Fibroblast of the aortic adventitia (primary cell): ENCODE data around the gene ONECUT2. TPM values are rescaled to one million over a fixed set of nuclear protein-coding genes. Genes with fewer than 3 reads are reported as not detected.

Source experiments
- DNase-seq: peaks from one replicate; pipeline ENCODE4 v3.0.0-alpha.2; 2010; ENCODE audit warnings: low read depth
- H3K4me3 ChIP-seq: 2 replicates; pipeline ENCODE4 v1.5.1; 2011; ENCODE audit warnings: low read depth, mild to moderate bottlenecking, control low read depth, low read length, moderate library complexity
- total RNA-seq: library from RNA; depleted of rRNA; stranded (reverse); fragments of >200 nt; gene quantifications from 2 replicates; pipeline ENCODE4 v1.2.3, GENCODE V29; 2012; ENCODE audit warnings: low replicate concordance
- TF ChIP-seq, protein P1 (sequence below): IDR thresholded peaks from 2 replicates; pipeline ENCODE4 v1.5.1; 2011; ENCODE audit warnings: mild to moderate bottlenecking, low read length, control low read depth, inconsistent platforms; ENCODE audit not compliant: insufficient read depth

Gene ONECUT2
- total RNA-seq, 1 donor = under 0.01 TPM

DNA sequence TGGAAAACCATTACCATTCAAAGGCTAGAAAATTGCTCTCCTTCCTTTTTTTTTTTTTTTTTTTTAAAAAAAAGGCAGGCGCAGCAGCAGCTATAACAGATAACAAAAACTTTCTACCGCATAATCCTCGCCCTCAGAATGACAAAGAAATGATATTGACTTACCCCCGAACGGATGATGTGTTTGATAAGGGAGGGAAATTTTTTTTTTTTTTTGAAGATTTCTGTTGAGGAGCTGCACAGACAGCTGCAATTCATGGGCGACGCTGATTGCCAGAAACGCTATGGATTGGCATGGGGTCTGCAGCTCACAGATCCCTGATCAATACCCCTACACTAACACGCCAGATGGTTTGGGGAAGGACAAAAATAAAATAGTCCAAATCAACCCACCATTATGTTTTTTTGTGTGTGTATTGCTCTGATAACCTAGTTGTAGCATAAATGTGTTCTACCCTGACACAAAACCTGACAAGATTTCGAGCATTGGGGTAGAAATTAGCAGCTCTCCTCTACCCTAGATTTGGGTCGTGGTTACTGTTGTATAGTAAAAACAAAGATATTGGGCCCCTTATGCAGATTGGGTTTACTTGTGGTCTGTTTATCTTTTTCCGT lies 3.6 kb upstream of the ONECUT2 start:
- DNase-seq = no peak
- no peak overlapping the region for H3K4me3 ChIP-seq
- TF ChIP-seq, protein P1, sequence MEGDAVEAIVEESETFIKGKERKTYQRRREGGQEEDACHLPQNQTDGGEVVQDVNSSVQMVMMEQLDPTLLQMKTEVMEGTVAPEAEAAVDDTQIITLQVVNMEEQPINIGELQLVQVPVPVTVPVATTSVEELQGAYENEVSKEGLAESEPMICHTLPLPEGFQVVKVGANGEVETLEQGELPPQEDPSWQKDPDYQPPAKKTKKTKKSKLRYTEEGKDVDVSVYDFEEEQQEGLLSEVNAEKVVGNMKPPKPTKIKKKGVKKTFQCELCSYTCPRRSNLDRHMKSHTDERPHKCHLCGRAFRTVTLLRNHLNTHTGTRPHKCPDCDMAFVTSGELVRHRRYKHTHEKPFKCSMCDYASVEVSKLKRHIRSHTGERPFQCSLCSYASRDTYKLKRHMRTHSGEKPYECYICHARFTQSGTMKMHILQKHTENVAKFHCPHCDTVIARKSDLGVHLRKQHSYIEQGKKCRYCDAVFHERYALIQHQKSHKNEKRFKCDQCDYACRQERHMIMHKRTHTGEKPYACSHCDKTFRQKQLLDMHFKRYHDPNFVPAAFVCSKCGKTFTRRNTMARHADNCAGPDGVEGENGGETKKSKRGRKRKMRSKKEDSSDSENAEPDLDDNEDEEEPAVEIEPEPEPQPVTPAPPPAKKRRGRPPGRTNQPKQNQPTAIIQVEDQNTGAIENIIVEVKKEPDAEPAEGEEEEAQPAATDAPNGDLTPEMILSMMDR = no peak

DNA sequence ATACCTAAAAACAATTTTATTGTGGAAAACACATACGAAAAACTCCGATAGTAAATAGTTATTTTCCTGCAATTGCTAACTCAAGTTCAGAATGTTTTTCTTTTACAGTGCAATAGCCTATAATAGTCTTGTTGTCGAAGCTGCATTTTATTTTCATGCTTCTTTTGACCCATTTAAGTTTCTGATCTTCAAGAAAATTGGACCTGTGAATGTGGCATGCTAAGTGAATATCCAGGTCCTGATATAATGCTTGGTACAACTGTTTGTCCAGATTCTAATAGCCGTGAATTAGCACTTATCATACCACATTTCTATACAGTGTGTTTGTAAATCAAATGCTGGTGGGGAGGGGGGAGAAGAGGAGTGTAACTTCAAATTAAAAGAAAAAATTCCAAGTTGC lies 3.0 kb upstream of the ONECUT2 start:
- no peak for DNase-seq
- H3K4me3 ChIP-seq = no peak overlapping the region
- TF ChIP-seq, protein P1 = no peak

DNA sequence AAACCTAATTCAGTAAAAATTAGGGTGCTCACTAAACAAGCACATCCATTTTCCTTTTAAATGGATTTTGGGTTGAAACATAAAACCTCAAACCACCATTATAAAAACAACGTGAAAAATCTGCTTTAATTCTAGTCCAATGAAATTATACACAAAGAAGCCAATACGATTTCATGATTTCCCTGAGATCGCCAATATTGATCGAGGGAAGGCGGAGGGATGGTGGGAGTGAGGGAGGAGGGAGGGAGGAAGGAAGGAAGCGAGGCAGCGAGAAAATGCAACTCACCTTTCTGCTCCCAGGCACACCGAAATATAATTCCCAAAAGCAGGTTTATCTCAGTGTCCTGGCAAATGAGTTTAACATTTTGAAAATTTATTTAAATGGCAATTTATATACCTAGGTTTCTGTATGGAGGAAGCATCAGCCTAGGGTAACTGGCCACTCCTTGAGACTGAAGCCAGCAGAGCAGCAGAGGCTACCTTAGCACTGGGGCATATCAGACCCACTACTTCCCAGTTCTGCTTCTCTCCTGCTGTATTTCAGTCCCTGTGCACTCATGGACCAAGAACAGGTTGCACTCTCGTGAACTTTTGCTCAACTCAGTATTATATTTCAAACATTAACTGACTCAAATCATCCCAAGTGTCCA lies 2.3 kb upstream of the ONECUT2 start:
- H3K4me3 ChIP-seq = no peak overlapping the region
- TF ChIP-seq, protein P1 = no peak
- DNase-seq = no peak

DNA sequence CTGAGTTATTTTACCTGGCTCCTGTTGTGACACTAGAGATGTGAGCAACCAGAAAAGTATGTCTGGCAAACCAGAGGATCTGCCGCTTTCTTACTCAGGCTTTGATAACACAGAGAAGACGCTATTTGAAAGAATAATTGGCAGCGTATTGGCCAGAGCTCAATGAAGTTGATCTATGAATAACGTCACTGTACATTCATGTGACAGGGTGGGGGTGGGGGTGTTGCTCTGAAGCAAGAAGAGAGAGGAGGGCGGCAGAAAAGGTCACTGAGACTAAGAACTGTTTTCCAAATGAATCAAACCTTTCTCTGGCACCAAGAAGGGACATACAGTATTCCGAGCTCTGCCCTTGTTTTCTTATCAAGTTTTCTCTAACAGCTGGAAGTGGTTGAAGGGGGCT lies 1.7 kb upstream of the ONECUT2 start:
- no peak overlapping the region for H3K4me3 ChIP-seq
- DNase-seq = no peak
- TF ChIP-seq, protein P1 = no peak

DNA sequence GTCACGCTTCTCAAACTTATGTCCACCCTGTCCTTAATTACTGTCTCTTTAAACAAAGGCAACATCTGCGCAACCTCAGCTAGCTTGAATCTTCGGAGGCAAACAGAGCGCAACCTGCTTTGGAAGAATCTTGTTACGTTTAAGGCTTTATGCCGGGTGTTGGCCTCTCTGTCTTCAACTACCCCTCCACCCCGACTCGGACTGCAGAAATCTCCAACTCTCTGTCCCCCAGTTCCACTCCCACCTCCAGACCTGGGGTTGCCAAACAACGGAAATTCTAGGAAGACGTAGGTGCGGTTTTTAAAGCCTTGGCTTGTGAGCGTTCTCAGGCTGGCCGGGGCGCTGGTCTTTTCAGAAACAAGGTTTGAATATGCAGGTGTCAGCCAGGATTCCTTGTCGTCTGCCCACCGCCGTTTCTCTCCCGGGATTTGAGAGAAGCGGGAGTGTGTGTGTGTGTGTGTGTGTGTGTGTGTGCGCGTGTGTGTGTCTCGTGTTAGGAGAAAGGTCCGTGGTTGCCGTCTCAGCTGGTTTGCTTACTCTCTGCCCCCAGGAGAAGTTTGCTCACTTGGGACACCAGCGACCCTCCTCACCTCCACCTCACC lies 1.1 kb upstream of the ONECUT2 start:
- no peak for DNase-seq
- TF ChIP-seq, protein P1 = no peak
- no peak overlapping the region for H3K4me3 ChIP-seq

DNA sequence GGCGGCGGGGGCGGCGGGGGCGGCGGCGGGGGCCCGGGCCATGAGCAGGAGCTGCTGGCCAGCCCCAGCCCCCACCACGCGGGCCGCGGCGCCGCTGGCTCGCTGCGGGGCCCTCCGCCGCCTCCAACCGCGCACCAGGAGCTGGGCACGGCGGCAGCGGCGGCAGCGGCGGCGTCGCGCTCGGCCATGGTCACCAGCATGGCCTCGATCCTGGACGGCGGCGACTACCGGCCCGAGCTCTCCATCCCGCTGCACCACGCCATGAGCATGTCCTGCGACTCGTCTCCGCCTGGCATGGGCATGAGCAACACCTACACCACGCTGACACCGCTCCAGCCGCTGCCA lies 644 bp downstream of the ONECUT2 start:
- TF ChIP-seq, protein P1 = no peak
- no peak for DNase-seq

More for the DNA sequence above, 644 bp downstream of the ONECUT2 start:
- no peak overlapping the region for H3K4me3 ChIP-seq
